Measurements from ENCODE around the gene HSPA12B. TPM values are rescaled to one million over a fixed set of nuclear protein-coding genes. Genes with fewer than 3 reads are reported as not detected.

Gene HSPA12B
- polyA plus RNA-seq, 2 of the 4 experiments (the other 2 are of a cell fraction), result 0.37 to 1.2 TPM

DNA sequence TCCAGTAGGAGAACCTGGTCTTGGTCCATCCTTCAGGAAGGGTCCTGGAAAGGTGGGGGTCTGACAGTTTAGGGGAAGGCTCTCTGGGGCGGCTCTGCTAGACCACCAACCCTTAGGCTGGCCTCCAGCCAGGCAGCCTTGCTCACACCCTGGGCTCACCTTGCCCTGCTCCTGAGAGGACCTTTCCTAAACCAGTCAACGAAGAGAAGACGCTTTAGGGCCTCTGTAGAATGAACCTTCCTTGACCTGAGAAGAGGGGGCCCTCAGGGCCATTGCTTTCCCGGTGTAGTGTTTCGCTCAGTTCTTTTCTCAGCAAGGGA is 64.7 kb downstream of the HSPA12B start:
- H3K4me1 ChIP-seq, result peaks cover 49% of the 10 kb centered on the region
- CTCF ChIA-PET, result interaction anchor here (2.4 to 3.3 kb wide), 2 partner anchors 10 to 58 kb away, joined by 11 to 29 read pairs; partner anchors contain the start of gene CENPB

GRCh38 chr20:3797592-3798372 is 65.3 kb downstream of the HSPA12B start:
- 30% methylated on average over 19 of the region's 19 CpGs for WGBS (ENCODE audit: missing lambda C conversion rate)
- peak overlapping the region; percentile 84 for H3K4me2 ChIP-seq
- FAIRE-seq (peak; percentile 72), DNase-seq (ENCODE audit: low read depth in 1 of 2, low spot score in 1 of 2) (no peak), ATAC-seq (no peak)
- TF ChIP-seq, protein P1, sequence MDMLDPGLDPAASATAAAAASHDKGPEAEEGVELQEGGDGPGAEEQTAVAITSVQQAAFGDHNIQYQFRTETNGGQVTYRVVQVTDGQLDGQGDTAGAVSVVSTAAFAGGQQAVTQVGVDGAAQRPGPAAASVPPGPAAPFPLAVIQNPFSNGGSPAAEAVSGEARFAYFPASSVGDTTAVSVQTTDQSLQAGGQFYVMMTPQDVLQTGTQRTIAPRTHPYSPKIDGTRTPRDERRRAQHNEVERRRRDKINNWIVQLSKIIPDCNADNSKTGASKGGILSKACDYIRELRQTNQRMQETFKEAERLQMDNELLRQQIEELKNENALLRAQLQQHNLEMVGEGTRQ (IDR thresholded peaks at IDR 0.05), result no peak
- TF ChIP-seq ZFP36 (IDR thresholded peaks at IDR 0.05; ENCODE audit: borderline replicate concordance, partially characterized antibody) (no peak), HMGXB4 (CRISPR knock-in tag; IDR thresholded peaks at IDR 0.05; ENCODE audit: borderline replicate concordance) (no peak), MAFK (IDR thresholded peaks at IDR 0.05; ENCODE audit: partially characterized antibody) (peak; percentile 85)
- POLR2A ChIA-PET, result interaction anchor here (0.6 to 2.2 kb wide), 2 partner anchors 13 to 14 kb away, joined by 3 to 36 read pairs; no protein-coding TSS in a partner anchor
- CTCF ChIA-PET, result interaction anchor here (0.6 to 3.3 kb wide), 2 partner anchors 11 to 274 kb away, joined by 3 to 29 read pairs; partner anchors contain the start of gene CENPB
- H3K9me3 ChIP-seq, result no peaks in the 10 kb centered on the region
- peaks cover 55% of the 10 kb centered on the region for H3K4me1 ChIP-seq
- peak overlapping the region; percentile 98 to 99 for H3K27ac ChIP-seq
- H3K4me3 ChIP-seq, result peak overlapping the region; percentile 84

More for the DNA sequence above, 64.7 kb downstream of the HSPA12B start:
- peak overlapping the region; percentile 98 to 99 for H3K27ac ChIP-seq
- POLR2A ChIA-PET, result interaction anchor here (2.2 kb wide), 1 partner anchor 14 kb away, joined by 36 read pairs; no protein-coding TSS in a partner anchor
- TF ChIP-seq HOXB13 (CRISPR knock-in tag; IDR thresholded peaks at IDR 0.05; ENCODE audit: low read depth) (no peak), KDM5A (IDR thresholded peaks at IDR 0.05) (no peak), EHMT2 (IDR thresholded peaks at IDR 0.05; ENCODE audit: low read depth) (no peak), POLR2AphosphoS2 (conservative IDR thresholded peaks at IDR 0.05; ENCODE audit: low read length) (no peak; the same call in 1 of the 2 replicates), JUN (IDR thresholded peaks at IDR 0.05) (no peak), KDM1A (IDR thresholded peaks at IDR 0.05; ENCODE audit: low read depth) (no peak), E2F6 (IDR thresholded peaks at IDR 0.05; ENCODE audit: borderline replicate concordance, low read depth) (no peak), CBX8 (IDR thresholded peaks at IDR 0.05) (no peak), FOSB (CRISPR knock-in tag; IDR thresholded peaks at IDR 0.05) (no peak), FOSL2 (IDR thresholded peaks at IDR 0.05) (no peak), FOSL2 (CRISPR knock-in tag; IDR thresholded peaks at IDR 0.05) (0 out of 2 replicates have a peak, but pooled peaks have one; percentile 8), TP53 (CRISPR knock-in tag; IDR thresholded peaks at IDR 0.05) (no peak), CHD4 (IDR thresholded peaks at IDR 0.05; ENCODE audit: borderline replicate concordance) (no peak), BCL3 (IDR thresholded peaks at IDR 0.05) (no peak), RARB (CRISPR knock-in tag; IDR thresholded peaks at IDR 0.05) (0 out of 2 replicates have a peak, but pooled peaks have one; percentile 31), MAZ (IDR thresholded peaks at IDR 0.05; ENCODE audit: borderline replicate concordance, low read depth, low read length) (no peak)
- no peaks in the 10 kb centered on the region for H3K9me3 ChIP-seq
- H3K4me2 ChIP-seq, result peak overlapping the region; percentile 84
- ATAC-seq (no peak), FAIRE-seq (no peak), DNase-seq (ENCODE audit: low read depth in 1 of 2, low spot score in 1 of 2) (no peak)
- peak overlapping the region; percentile 84 for H3K4me3 ChIP-seq
- WGBS (ENCODE audit: missing lambda C conversion rate), result 18% methylated on average over 5 of the region's 5 CpGs
